ENCODE data around the gene PDE6H.

- TF ChIP-seq CTCF (IDR thresholded peaks at IDR 0.05; ENCODE audit: borderline replicate concordance, extremely low read depth, low read length, poor library complexity, severe bottlenecking), result no peak
- TF ChIP-seq EZH2 (IDR thresholded peaks at IDR 0.05; ENCODE audit: borderline replicate concordance, low read depth, low read length, severe bottlenecking), result no peak
Measured at GRCh38 chr12:14984036-14984435, 11.2 kb downstream of the PDE6H start.

Measured in DND-41 (cell line).